ENCODE results near the gene CFL2.

GRCh38 chr14:34688470-34689206 lies 25.8 kb downstream of the CFL2 start:
- TF ChIP-seq CTCF (IDR thresholded peaks at IDR 0.05) (no peak), POLR2AphosphoS5 (IDR thresholded peaks at IDR 0.05) (no peak)
